ENCODE data around the gene FDCSP. TPM values are rescaled to one million over a fixed set of nuclear protein-coding genes. Genes with fewer than 3 reads are reported as not detected.
A peak's percentile ranks its signal among the peaks of the same experiment; 100 is the strongest.
"Not testable (repeated sequence)": the region's sequence is repeated elsewhere in the genome, so short reads cannot be mapped to it uniquely, and the experiment has no call there.

The FDCSP gene
- polyA plus RNA-seq (ENCODE audit: insufficient read length in 4 of 4), result 1 to 10 TPM in 2 of 4 donors, under 1 TPM in 2; 0.49 to 2.0 (median 0.89) TPM

GRCh38 chr4:70225824-70226223 is at the start of gene FDCSP:
FDCSP (plus strand) TSS chr4:70226124; CDS start chr4:70231195, 5,071 bp downstream.
- DNase-seq (ENCODE audit: low read depth in 4 of 4, low spot score in 3 of 4), result no peak

GRCh38 chr4:70177090-70177489 is 48.8 kb upstream of the FDCSP start:
- DNase-seq (ENCODE audit: low read depth in 4 of 4, low spot score in 3 of 4), result no peak

- no peak for DNase-seq (ENCODE audit: low read depth in 4 of 4, low spot score in 3 of 4)
Measured at GRCh38 chr4:70178075-70178660, 47.8 kb upstream of the FDCSP start.

- no peak for DNase-seq (ENCODE audit: low read depth in 4 of 4, low spot score in 3 of 4)
Measured at GRCh38 chr4:70179811-70180210, 46.1 kb upstream of the FDCSP start.

- no peak for DNase-seq (ENCODE audit: low read depth in 4 of 4, low spot score in 3 of 4)
Measured at GRCh38 chr4:70181864-70182263, 44.1 kb upstream of the FDCSP start.

- DNase-seq (ENCODE audit: low read depth in 4 of 4, low spot score in 3 of 4), result no peak
Measured at GRCh38 chr4:70182517-70183167, 43.3 kb upstream of the FDCSP start.

- DNase-seq (ENCODE audit: low read depth in 4 of 4, low spot score in 3 of 4), result peak in 1 of 4 donors; percentile 38
Measured at GRCh38 chr4:70183168-70183939, 42.6 kb upstream of the FDCSP start.

GRCh38 chr4:70183940-70184246 is 42.0 kb upstream of the FDCSP start:
- DNase-seq (ENCODE audit: low read depth in 4 of 4, low spot score in 3 of 4), result no peak

GRCh38 chr4:70187216-70187615 is 38.7 kb upstream of the FDCSP start:
- DNase-seq (ENCODE audit: low read depth in 4 of 4, low spot score in 3 of 4), result no peak

- no peak for DNase-seq (ENCODE audit: low read depth in 4 of 4, low spot score in 3 of 4)
Measured at GRCh38 chr4:70190579-70190978, 35.3 kb upstream of the FDCSP start.

- DNase-seq (ENCODE audit: low read depth in 4 of 4, low spot score in 3 of 4), result no peak
Measured at GRCh38 chr4:70191647-70192046, 34.3 kb upstream of the FDCSP start.

- DNase-seq (ENCODE audit: low read depth in 4 of 4, low spot score in 3 of 4), result no peak
Measured at GRCh38 chr4:70192895-70193294, 33.0 kb upstream of the FDCSP start.

GRCh38 chr4:70195425-70195824 is 30.5 kb upstream of the FDCSP start, which contains the start of gene ODAM:
ODAM (plus strand) TSS chr4:70195725; CDS start chr4:70196544, 819 bp downstream.
- DNase-seq (ENCODE audit: low read depth in 4 of 4, low spot score in 3 of 4), result no peak

- no peak for DNase-seq (ENCODE audit: low read depth in 4 of 4, low spot score in 3 of 4)
Measured at GRCh38 chr4:70196857-70197256, 29.1 kb upstream of the FDCSP start.

- DNase-seq (ENCODE audit: low read depth in 4 of 4, low spot score in 3 of 4), result no peak
Measured at GRCh38 chr4:70197842-70198241, 28.1 kb upstream of the FDCSP start.

- DNase-seq (ENCODE audit: low read depth in 4 of 4, low spot score in 3 of 4), result no peak
Measured at GRCh38 chr4:70203601-70204000, 22.3 kb upstream of the FDCSP start.

GRCh38 chr4:70212752-70213151 is 13.2 kb upstream of the FDCSP start:
- DNase-seq (ENCODE audit: low read depth in 4 of 4, low spot score in 3 of 4), result not testable (repeated sequence)

GRCh38 chr4:70216109-70216508 is 9.8 kb upstream of the FDCSP start:
- DNase-seq (ENCODE audit: low read depth in 4 of 4, low spot score in 3 of 4), result not testable (repeated sequence)

- DNase-seq (ENCODE audit: low read depth in 4 of 4, low spot score in 3 of 4), result not testable (repeated sequence)
Measured at GRCh38 chr4:70216550-70216949, 9.4 kb upstream of the FDCSP start.

GRCh38 chr4:70221389-70221788 is 4.5 kb upstream of the FDCSP start:
- not testable (repeated sequence) for DNase-seq (ENCODE audit: low read depth in 4 of 4, low spot score in 3 of 4)

GRCh38 chr4:70221818-70222217 is 4.1 kb upstream of the FDCSP start:
- DNase-seq (ENCODE audit: low read depth in 4 of 4, low spot score in 3 of 4), result not testable (repeated sequence)

GRCh38 chr4:70236125-70236524 is 10.2 kb downstream of the FDCSP start:
- DNase-seq (ENCODE audit: low read depth in 4 of 4, low spot score in 3 of 4), result no peak
